T-cell (primary cell): Measurements from ENCODE around the gene SUSD6. TPM values are rescaled to one million over a fixed set of nuclear protein-coding genes. Genes with fewer than 3 reads are reported as not detected.

Source experiments
- ATAC-seq, 4 experiments: fragments of 200-7000 bp in 3 of 4; fragments of 150-1000 bp in 1 of 4; cut with Tn5 transposase; replicated peaks in 1 of 4; 1 replicate in 3 of 4; 2 replicates in 1 of 4; pipeline ENCODE4 v1.10.0; 2021; ENCODE audit warnings: moderate library complexity in 3 of 4, mild to moderate bottlenecking in 2 of 4, moderate number of reproducible peaks in 1 of 4
- CTCF ChIA-PET, 2 donors: fragments of 300-600 bp; sonication (Branson Sonifier 250); formaldehyde crosslinking; loops; one replicate each; lab custom pipeline; 2022; ENCODE audit warnings: antibody characterized with exemption in 2 of 2; lab: Charles Lee
- POLR2A ChIA-PET, 2 donors: fragments of 300-600 bp; sonication (Branson Sonifier 250); formaldehyde crosslinking; loops; one replicate each; lab custom pipeline; 2022; ENCODE audit warnings: antibody characterized with exemption in 2 of 2; lab: Charles Lee
- DNase-seq, 35 experiments: peaks; one replicate each; pipeline versions ENCODE4 v3.0.0 to v3.0.0-alpha.2; 2013 to 2023
- H3K27ac ChIP-seq: one replicate; pipeline ENCODE4 v1.5.1; 2013; ENCODE audit warnings: low read length
- H3K27me3 ChIP-seq, 2 experiments: replicated peaks in 1 of 2; 1 replicate in 1 of 2; 2 replicates in 1 of 2; pipeline versions ENCODE4 v1.6.1 to v1.7.0; 2013; ENCODE audit warnings: low read length in 1 of 2, mixed read lengths in 1 of 2; ENCODE audit not compliant: control insufficient read depth in 2 of 2, insufficient read depth in 2 of 2; ENCODE audit errors: extremely low read depth in 1 of 2
- H3K36me3 ChIP-seq, 2 donors: 1 replicate in 1 of 2; 2 replicates in 1 of 2; pipeline versions ENCODE4 v1.6.1 to v1.7.0; 2013; ENCODE audit warnings: low read length in 1 of 2; ENCODE audit not compliant: control insufficient read depth in 2 of 2, insufficient read depth in 1 of 2; ENCODE audit errors: extremely low read depth in 1 of 2
- H3K4me1 ChIP-seq, 2 experiments: 1 replicate in 1 of 2; 2 replicates in 1 of 2; pipeline versions ENCODE4 v1.6.1 to v1.7.0; 2013; ENCODE audit warnings: low read length in 2 of 2, mixed read lengths in 1 of 2; ENCODE audit not compliant: insufficient read depth in 2 of 2, control insufficient read depth in 1 of 2; ENCODE audit errors: extremely low read depth in 1 of 2
- H3K4me3 ChIP-seq, 2 donors: 1 replicate in 1 of 2; 2 replicates in 1 of 2; pipeline versions ENCODE4 v1.5.1 to v1.7.0; 2013; ENCODE audit warnings: mild to moderate bottlenecking in 2 of 2, low read length in 1 of 2, moderate library complexity in 1 of 2; ENCODE audit not compliant: control insufficient read depth in 1 of 2; ENCODE audit errors: extremely low read depth in 1 of 2
- H3K9me3 ChIP-seq: 2 replicates; pipeline ENCODE4 v1.7.0; 2013
- H3K27ac Mint-ChIP-seq, 2 donors: one replicate each; pipeline ENCODE4 v1.8.0; 2020 to 2021; ENCODE audit warnings: mild to moderate bottlenecking in 2 of 2, mixed read lengths in 2 of 2
- H3K27me3 Mint-ChIP-seq, 2 donors: one replicate each; pipeline ENCODE4 v1.8.0; 2021 to 2022; ENCODE audit warnings: mixed read lengths in 2 of 2
- H3K36me3 Mint-ChIP-seq: one replicate; pipeline ENCODE4 v1.8.0; 2021; ENCODE audit warnings: mixed read lengths
- H3K4me1 Mint-ChIP-seq, 3 donors: one replicate each; pipeline ENCODE4 v1.8.0; 2020 to 2022; ENCODE audit warnings: mixed read lengths in 3 of 3, mild to moderate bottlenecking in 1 of 3
- H3K4me3 Mint-ChIP-seq, 3 donors: one replicate each; pipeline ENCODE4 v1.8.0; 2020 to 2022; ENCODE audit warnings: mild to moderate bottlenecking in 3 of 3, mixed read lengths in 3 of 3, moderate library complexity in 3 of 3
- H3K9me3 Mint-ChIP-seq, 3 donors: one replicate each; pipeline ENCODE4 v1.8.0; 2020 to 2022; ENCODE audit warnings: mixed read lengths in 3 of 3
- WGBS: methylation state at CpG from one replicate; pipeline ENCODE4 v1.1.5; 2013; ENCODE audit warnings: missing lambda C conversion rate; ENCODE audit not compliant: insufficient coverage; 5-methylcytosine and 5-hydroxymethylcytosine counted together
- total RNA-seq, 35 experiments: library from RNA in 6 of 35; stranded (reverse) in 6 of 35; fragments of 120-200 nt in 1 of 35; gene quantifications; one replicate each; pipeline versions ENCODE4 v1.2.1 to v1.2.4 and lab custom pipeline; 2013 to 2026

SUSD6 gene
- total RNA-seq, 5 donors from 2014 or later (not counting 1 experiment from before 2014, with no cell fraction given) = 53.5 to 75.5 (median 60.4) TPM

DNA sequence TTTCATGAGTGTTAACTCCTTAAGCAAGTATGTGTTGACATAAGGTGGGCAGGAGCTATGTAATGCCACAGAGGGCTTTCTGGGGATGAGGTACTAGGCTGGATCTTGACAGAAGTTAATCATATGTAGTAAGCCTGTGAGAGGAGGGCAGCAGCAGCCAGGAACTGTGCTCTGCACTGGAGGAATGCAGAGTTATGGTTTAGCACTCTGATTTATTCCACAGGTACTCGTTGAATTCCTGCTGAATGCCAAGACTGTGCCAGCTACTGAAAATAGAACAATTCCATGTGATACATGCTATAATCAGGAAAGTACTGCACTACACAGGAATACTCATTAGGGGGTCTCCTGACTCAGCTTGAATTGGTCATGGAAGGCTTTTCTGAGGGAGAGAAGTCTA is 58.7 kb downstream of the SUSD6 start:
- Histone ChIP-seq H3K4me1 (peaks cover 35 to 74% of the 10 kb centered on the region in 2 experiments), H3K9me3 (no peaks in the 10 kb centered on the region), H3K27ac (no peak overlapping the region), H3K27me3 (no peaks in the 10 kb centered on the region), H3K36me3 (no peaks in the 10 kb centered on the region), H3K4me3 (no peak overlapping the region)
- ChIA-PET POLR2A (interaction anchor here in 1 of 2 donors (0.8 to 1.0 kb wide), 2 partner anchors 24 to 35 kb away, joined by 3 read pairs; no protein-coding TSS in a partner anchor), CTCF (interaction anchor here (0.6 to 1.2 kb wide), 4 partner anchors 59 to 806 kb away, joined by 3 to 4 read pairs (median 4); no protein-coding TSS in a partner anchor)
- Mint-ChIP-seq H3K4me1 (peaks cover 94 to 98% (median 95%) of the 10 kb centered on the region in 3 donors), H3K4me3 (peak overlapping the region in 1 of 3 donors; percentile 63), H3K9me3 (peaks cover 0 to 3% (median 2%) of the 10 kb centered on the region in 3 donors), H3K27me3 (no peaks in the 10 kb centered on the region), H3K27ac (peak overlapping the region; percentile 86 to 88), H3K36me3 (peaks cover 19% of the 10 kb centered on the region)
- DNase-seq = no peak
- no peak for ATAC-seq
- no CpG with 5 or more reads among the region's 1 CpG for WGBS

DNA sequence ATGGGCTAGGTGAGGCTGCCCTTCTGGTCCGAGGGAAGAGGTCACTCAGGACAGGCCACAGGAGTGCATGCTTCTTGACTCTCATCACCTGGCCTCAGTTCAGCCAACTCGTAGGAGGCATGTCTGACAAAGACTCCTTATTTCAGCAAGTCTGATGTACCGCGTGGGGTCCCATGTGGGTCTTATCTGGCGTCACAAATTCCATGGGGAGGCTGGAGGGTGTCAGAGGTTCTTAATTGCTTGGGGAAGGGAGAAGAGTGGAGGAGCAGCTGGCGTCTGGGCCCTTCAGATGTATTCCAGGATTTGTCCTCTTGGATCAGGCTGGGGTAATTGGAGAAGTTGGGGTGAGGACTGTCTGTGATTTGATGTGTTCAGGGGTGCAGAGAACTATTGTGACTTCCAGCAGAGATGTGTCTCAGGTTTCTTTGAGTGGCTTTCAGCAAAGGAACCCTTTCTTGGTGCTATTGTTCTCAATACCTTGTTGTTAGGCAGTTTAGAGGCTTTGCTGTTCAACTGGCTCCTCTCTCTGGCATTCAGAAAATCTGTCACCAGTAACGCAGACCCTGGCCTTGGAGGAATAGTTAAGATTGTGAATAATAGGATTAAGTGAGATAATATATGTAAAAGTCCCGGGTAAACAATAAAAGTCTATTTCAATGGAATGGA is 60.1 kb downstream of the SUSD6 start:
- POLR2A ChIA-PET = no interaction called here
- no peak for ATAC-seq
- Mint-ChIP-seq H3K27me3 (no peaks in the 10 kb centered on the region), H3K36me3 (peaks cover 16% of the 10 kb centered on the region), H3K4me3 (peak overlapping the region in 1 of 3 donors; percentile 24), H3K4me1 (peaks cover 93 to 96% (median 94%) of the 10 kb centered on the region in 3 donors), H3K9me3 (peaks cover 0 to 3% (median 2%) of the 10 kb centered on the region in 3 donors), H3K27ac (peak overlapping the region; percentile 90 to 91)
- 89% methylated on average over 5 of the region's 8 CpGs for WGBS
- no peak overlapping the region for H3K27ac ChIP-seq
- peaks cover 47 to 79% of the 10 kb centered on the region in 2 experiments for H3K4me1 ChIP-seq
- H3K36me3 ChIP-seq = no peaks in the 10 kb centered on the region
- no peaks in the 10 kb centered on the region for H3K27me3 ChIP-seq
- CTCF ChIA-PET = no interaction called here
- no peaks in the 10 kb centered on the region for H3K9me3 ChIP-seq
- no peak for DNase-seq
- no peak overlapping the region for H3K4me3 ChIP-seq

DNA sequence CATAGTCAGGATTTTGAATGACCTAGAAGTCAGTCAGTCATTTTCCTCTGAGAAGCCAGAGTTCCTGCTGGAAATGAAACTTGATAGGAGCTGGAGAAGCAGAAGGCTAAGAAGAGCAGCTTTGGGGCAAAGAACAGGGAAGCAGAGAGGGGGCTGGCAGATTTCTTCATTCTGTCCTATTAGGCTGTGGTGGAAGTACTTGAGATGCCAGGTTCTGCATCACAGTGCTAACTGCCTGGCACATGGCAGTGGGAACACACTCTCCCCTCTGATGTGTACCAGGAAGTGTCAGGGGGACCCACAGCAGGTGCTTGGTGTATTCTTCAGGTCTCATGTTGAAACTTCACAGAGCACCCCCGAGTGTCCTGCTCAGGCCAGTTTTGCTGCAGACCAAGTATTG is 61.0 kb downstream of the SUSD6 start:
- Mint-ChIP-seq H3K4me1 (peaks cover 91 to 94% (median 92%) of the 10 kb centered on the region in 3 donors), H3K36me3 (peaks cover 15% of the 10 kb centered on the region)
- peak in 1 of 4 experiments; percentile 18 for ATAC-seq

DNA sequence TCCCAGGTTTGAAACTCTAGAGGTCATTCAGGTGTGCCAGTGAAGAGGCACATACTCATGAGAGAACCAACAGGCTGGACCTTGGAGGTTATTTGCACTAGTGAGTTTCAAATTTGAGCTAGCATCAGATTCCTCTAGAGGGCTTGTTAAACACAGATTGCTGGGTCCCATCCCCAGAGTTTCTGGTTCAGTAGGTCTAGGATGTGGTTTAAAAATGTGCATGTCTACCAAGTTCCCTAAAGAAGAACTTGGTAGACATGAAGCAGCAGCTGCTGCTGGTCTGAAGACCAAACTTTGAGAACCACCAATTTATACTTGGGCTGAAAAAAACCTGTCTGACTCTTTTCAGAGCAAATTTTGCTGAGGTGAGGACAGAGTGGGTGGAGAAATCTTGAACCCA is 61.7 kb downstream of the SUSD6 start:
- Mint-ChIP-seq H3K9me3 (no peaks in the 10 kb centered on the region), H3K27me3 (no peaks in the 10 kb centered on the region), H3K36me3 (peaks cover 12% of the 10 kb centered on the region), H3K4me3 (peak overlapping the region; percentile 15 to 71 (median 48)), H3K4me1 (peaks cover 83 to 89% (median 89%) of the 10 kb centered on the region in 3 donors), H3K27ac (peak overlapping the region; percentile 90 to 91)
- Histone ChIP-seq H3K27me3 (no peaks in the 10 kb centered on the region), H3K36me3 (no peaks in the 10 kb centered on the region), H3K4me1 (peaks cover 40 to 65% of the 10 kb centered on the region in 2 experiments), H3K27ac (peak overlapping the region; percentile 3), H3K4me3 (no peak overlapping the region), H3K9me3 (no peaks in the 10 kb centered on the region)
- POLR2A ChIA-PET = interaction anchor here in 1 of 2 donors (0.6 kb wide), 1 partner anchor 47 kb away, joined by 3 read pairs; no protein-coding TSS in a partner anchor
- CTCF ChIA-PET = interaction anchor here in 1 of 2 donors (0.6 kb wide), 1 partner anchor 19 kb away, joined by 12 read pairs; no protein-coding TSS in a partner anchor
- peak; percentile 64 to 76 (median 68) for ATAC-seq
- peak in 2 of 35 experiments; percentile 23 to 32 for DNase-seq

More for the DNA sequence above, 61.0 kb downstream of the SUSD6 start:
- H3K4me3 ChIP-seq = no peak overlapping the region
- H3K36me3 ChIP-seq = no peaks in the 10 kb centered on the region
- peaks cover 43 to 72% of the 10 kb centered on the region in 2 experiments for H3K4me1 ChIP-seq
- CTCF ChIA-PET = no interaction called here
- DNase-seq = no peak
- H3K9me3 ChIP-seq = no peaks in the 10 kb centered on the region
- no peaks in the 10 kb centered on the region for H3K27me3 ChIP-seq
- Mint-ChIP-seq H3K27ac (peak overlapping the region; percentile 90 to 91), H3K9me3 (peaks cover 0 to 3% (median 2%) of the 10 kb centered on the region in 3 donors), H3K27me3 (no peaks in the 10 kb centered on the region), H3K4me3 (peak overlapping the region in 1 of 3 donors; percentile 29)
- H3K27ac ChIP-seq = no peak overlapping the region
- POLR2A ChIA-PET = no interaction called here
- WGBS = 44% methylated on average over 1 of the region's 1 CpG

DNA sequence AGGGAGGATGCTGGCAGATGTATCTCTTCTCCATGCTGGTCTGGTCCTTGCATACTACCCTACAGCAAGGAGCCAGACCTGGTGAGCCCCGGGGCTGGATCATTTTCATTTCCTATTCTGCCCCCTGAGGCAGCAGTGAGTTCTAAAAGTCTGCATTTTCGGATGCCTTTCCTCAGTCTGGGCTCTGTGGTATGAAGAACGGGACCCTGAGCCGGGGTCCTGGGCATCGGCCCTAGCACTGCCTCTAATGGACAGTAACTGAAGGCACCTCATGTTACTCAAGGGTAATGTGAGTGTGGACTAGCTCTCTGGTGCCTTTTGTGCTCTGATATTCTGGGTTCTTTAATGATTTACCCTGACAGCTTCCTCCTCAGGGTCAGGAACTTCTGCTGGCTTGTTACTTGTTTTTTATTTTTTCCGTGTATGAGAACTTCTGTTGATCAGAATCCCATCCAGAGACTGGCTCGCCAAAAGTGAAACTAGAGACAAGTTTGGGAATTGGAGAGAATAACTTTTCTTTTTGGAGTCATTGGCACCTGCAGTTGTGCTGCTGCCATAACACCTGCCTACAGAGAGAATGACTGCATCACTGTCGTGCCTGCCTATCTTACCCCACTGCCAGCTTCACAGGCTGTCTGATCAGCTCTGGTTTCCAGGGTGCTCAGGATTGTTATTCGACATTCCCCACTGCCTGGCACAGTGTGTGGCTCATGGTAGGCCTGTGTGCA is 62.3 kb downstream of the SUSD6 start:
- POLR2A ChIA-PET = no interaction called here
- H3K4me1 Mint-ChIP-seq = peaks cover 79 to 83% (median 83%) of the 10 kb centered on the region in 3 donors
- H3K9me3 Mint-ChIP-seq = no peaks in the 10 kb centered on the region
- ATAC-seq = peak; percentile 33 to 47 (median 40)
- Histone ChIP-seq H3K4me1 (peaks cover 39 to 59% of the 10 kb centered on the region in 2 experiments), H3K9me3 (no peaks in the 10 kb centered on the region), H3K27me3 (no peaks in the 10 kb centered on the region), H3K36me3 (no peaks in the 10 kb centered on the region), H3K4me3 (no peak overlapping the region), H3K27ac (peak overlapping the region; percentile 3)
- peak overlapping the region; percentile 90 to 91 for H3K27ac Mint-ChIP-seq
- CTCF ChIA-PET = interaction anchor here in 1 of 2 donors (0.6 to 0.9 kb wide), 4 partner anchors 9 to 84 kb away, joined by 3 to 12 read pairs (median 4); no protein-coding TSS in a partner anchor
- H3K27me3 Mint-ChIP-seq = no peaks in the 10 kb centered on the region
- peaks cover 12% of the 10 kb centered on the region for H3K36me3 Mint-ChIP-seq
- peak overlapping the region; percentile 15 to 71 (median 48) for H3K4me3 Mint-ChIP-seq
- peak in 1 of 35 experiments; percentile 11 for DNase-seq
- 29% methylated on average over 5 of the region's 9 CpGs for WGBS
